Right kidney (tissue), 1 donor: Measurements from ENCODE around the gene HOXA3.

Experiments
- DNase-seq: peaks from one replicate; pipeline ENCODE4 v3.0.0-alpha.2; 2016

Gene HOXA3

DNA sequence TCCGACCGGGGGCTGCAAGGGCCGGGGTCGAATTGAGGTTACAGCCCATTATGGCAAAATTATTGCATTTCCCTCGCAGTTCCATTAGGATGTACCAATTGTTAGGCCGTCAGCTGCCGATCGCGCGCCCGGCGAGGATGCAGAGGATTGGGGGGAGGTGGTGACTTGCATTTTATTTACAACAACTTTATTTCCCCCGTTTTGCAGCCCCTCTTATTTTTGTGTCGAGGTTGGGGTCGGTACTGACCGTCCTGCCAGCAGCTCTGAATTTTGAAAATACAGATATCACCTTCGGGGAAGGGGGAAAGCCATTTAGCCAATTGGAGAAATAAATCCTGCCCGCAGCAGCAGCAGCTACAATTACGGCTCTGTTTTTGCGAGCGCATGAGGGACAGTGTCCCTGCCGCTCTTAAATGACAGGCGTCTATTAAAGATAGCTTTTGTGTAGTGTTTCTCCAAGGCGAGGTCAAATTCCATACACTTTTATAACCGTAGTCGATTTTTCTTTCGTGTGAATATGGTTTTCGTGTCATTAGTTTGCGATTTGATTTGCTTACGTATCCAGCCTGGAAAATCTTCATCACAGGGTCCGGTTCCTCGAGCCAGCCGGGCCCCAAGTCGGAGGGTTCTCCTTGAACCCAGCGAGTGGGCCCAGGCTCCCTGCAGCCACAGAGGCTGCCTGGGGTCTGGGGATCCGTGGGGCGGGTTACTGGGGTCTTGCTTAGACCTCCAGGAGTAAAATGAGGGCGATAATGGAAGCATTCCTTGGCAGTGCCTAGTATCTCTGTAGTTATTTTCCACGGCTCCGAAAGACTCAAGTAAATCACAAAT is 8.2 kb downstream of the HOXA3 start:
- DNase-seq, result no peak

DNA sequence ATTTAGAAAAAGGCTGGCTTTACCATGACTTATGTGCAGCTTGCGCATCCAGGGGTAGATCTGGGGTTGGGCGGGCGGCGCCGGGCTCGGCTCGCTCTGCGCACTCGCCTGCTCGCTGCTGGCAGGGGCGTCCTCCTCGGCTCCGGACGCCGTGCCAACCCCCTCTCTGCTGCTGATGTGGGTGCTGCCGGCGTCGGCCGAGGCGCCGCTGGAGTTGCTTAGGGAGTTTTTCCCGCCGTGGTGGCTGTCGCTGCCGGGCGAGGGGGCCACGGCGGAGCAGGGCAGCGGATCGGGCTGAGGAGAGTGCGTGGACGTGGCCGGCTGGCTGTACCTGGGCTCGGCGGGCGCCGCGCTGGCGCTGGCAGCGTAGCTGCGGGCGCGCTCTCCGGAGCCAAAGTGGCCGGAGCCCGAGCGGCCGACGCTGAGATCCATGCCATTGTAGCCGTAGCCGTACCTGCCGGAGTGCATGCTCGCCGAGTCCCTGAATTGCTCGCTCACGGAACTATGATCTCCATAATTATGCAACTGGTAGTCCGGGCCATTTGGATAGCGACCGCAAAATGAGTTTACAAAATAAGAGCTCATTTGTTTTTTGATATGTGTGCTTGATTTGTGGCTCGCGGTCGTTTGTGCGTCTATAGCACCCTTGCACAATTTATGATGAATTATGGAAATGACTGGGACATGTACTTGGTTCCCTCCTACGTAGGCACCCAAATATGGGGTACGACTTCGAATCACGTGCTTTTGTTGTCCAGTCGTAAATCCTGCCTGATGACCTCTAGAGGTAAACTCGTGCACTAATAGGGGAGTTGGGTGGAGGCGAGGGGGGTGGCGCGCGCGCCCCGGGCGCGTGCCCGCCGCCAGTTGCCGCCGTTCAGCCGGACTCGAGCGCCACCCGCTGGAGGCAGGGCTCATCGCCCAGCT is 9.1 kb downstream of the HOXA3 start, which contains the start of gene HOXA5:
Gene HOXA5, minus strand, starts transcription at position 659 of the 927 bp plus-strand sequence. Its CDS starts 74 bp downstream, at position 585.
- DNase-seq, result peak; percentile 90

DNA sequence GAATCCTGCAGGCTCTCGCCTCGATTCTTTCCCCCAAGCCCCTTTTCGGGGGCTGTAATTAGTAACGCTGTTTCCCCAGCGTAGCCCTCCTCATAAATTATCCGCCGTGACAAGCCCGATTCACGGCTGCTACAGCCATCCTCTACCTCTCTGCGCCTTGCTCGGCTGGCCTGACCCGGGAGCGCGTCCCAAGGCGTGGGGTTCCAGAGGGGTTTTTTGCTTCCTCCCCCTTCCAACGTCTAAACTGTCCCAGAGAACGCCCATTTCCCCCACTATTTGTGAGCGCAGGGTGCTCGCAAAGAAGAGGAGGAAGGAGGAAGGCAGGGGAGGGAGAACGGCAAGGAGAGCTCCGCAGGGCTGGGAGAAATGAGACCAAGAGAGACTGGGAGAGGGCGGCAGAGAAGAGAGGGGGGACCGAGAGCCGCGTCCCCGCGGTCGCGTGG is 9.8 kb downstream of the HOXA3 start:
- DNase-seq, result peak; percentile 81

DNA sequence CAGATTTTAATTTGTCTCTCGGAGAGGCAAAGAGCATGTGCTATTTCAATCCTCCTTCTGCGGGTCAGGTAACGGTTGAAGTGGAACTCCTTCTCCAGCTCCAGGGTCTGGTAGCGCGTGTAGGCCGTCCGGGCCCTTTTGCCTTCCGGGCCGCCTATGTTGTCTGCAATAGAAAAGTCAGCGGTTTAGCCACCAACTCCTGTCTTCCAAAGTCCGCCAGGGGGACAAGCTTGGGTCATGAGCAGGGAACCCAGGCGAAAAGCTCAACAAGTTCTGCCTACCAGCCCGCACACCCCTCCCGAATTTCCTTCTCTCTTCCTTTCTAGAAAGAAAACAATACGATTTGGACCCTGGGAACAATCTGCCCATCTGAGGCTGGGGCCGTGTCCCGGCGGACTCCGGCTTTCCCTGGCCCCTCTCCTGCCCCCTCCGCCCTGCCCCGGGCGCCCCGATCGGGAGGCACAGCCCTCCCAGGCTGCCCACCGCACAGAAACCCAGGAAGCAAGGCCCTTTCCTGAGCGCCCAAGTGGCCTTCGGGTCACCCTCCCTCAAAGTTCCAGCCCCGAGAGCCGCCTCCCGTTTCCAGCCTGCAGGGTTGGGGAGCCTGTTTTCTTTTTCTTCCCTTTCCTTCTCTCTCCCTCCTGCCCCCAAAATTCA is 10.3 kb downstream of the HOXA3 start:
- peak; percentile 83 for DNase-seq

DNA sequence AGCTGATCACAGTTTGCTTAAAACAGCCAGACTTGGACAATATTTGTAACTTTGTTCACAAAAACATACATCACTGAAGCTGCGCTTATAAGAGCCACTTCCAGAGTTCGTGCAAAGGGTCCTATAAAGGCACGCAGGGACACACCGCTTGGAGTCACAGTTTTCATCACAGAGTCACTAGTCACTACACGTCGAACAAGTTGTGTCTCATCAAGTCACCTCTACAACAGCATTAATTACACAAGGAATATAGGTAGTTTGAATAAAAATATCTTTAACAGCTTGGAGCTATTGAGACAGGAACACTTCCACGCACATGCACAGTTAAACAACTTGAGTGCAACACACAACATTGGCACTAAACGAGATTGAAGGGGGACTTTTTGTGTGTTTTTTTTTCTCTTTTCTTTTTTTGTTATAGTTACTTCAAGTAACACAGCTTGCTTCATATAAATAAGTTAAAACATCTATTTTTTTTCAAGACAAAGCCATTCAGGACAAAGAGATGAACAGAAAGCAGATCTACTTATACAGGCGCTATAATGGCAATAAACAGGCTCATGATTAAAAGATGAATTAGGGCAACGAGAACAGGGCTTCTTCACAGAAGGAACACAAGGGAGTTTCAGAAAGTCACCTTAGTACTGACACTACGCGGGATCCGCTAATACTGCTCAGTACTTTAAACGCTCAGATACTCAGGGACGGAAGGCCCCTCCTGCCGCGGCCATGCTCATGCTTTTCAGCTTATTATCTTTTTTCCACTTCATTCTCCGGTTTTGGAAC is 11.1 kb downstream of the HOXA3 start:
- DNase-seq, result no peak

DNA sequence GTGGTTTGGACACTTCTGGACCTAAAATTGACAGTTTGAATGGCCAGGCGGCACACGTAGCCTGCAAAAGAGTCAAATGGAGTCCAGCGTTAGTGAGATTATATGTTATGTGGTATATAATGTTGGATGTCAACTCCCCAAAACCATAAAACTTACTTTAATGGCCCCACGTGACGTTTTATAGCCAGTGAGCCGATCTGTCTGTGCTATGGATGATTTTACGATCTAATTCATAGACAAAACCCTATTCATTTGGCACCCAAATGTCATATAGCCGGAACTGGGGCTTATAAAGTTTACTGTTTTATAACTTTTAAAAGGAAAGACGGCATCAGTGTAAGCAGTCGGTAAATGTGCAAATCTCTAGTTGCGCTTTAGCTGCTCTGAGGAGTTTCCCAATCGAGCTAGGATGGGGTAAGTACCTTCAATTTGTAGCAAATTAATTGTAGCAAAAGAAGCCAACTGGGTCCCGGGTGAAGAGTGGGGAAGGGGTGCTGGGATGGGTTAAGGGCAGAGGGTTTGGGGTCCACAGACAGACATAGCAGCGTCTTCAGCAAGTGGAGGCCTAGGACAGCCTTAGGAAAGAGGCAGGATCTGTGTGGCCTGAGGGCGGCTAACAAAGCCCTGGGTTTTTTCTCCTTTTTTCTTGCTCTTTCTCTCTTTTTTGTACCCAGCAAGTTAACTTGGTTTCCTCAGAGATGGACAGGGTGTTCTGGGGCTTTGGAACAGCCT is 12.1 kb downstream of the HOXA3 start:
- DNase-seq, result no peak

DNA sequence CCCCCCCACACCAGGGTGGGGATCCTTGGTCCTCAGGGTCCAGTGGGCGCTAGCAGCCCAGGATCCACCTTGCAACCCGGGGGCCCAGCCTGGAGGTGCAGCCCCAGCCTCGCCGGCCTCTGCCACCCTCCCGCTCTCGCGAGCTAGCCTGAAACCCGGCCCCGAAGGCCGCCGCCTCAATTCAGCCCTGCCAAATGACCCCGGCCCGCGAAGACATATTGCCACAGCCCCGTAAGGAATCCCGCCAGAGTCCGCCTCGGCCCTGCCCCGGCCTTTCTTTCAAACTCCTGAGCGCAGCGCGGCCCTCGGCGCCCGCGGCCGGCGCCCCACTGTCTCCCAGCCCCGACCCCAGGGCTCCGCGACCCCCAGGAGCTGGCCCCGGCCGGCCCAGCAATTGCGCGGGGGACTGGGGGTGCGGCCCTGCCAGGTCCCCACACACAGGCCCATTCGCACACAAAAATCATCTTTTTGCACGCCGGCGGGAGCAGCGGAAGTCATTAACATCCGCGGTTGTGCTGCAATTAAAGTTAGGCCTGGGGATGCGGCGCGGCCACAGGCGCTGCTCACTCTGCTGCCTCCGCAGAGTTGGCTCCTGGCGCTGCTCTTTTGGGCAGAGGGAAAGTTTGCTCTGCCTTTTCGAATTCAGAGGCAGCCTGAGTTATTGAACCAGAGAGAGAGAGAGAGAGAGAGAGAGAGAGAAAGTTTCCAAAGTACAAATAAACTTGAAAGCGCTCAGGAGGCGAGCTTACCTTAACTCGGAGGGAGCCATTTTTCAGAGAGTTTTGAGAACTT is 12.9 kb downstream of the HOXA3 start:
- peak; percentile 88 for DNase-seq

DNA sequence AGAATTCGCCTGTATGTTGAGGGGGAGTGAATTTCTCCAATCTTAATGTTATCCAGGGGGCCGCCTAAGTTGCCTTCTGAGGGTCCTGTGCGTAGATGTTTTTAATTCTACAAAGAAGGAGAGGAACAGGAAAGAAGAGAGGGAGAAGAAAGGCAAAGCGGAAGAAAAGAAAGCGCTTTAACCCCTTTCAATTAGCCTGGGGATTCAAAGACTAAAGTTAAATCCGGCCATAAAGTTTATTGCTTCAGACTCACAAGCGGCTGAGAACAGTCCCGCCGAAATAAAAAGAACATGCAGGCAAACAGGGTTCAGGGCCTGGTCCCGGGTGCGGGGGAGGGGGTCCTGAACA is 13.4 kb downstream of the HOXA3 start:
- DNase-seq, result no peak

DNA sequence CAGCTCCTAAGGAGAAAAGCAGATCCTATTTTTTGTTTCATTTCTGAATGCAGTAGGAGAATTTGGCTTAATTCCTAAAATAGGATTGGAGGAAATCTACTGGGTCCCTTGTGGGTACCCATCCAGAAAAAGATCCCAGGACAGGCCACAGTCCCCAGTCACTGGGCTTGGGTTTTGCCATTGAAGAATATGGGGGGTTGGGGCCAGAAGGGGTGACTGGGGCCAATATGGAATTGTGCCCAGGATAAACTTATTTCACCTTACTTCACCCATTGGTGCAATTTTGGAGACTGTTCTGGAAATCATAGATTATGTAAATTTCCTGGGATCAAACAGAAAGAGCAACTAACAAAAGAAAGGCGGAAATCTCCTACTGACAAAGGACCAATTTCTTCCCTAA is 13.9 kb downstream of the HOXA3 start:
- DNase-seq, result no peak

DNA sequence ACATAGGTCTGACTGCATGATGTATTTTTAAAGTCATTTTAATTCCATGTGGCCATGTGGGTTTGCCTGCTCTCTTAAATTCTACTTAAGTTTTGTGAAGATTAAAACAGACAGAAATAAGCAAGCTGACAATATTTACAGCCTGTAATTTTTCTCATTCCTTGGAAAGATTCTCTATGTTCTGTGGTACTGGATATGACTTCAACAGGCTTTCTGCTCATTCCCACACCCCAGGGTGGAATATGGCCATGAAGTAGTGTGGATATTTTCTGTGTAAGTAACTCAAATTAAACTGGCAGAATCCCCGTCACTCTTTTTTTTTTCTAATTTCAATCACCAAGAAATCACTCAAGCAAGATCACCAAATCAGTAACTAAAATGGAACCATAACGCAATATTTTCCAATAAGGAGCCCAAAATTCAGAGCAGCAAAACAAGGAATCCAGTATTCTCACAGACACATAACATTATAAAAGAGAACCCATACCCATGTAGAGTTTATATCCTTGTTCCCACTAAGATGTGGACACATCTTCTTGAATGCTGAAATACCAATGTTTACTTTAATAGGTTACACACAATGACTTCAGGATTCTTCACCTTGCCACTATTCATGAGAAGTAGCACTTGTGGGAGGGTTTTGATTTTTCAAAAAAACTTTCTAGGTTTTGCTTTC is 14.6 kb downstream of the HOXA3 start:
- DNase-seq, result no peak

DNA sequence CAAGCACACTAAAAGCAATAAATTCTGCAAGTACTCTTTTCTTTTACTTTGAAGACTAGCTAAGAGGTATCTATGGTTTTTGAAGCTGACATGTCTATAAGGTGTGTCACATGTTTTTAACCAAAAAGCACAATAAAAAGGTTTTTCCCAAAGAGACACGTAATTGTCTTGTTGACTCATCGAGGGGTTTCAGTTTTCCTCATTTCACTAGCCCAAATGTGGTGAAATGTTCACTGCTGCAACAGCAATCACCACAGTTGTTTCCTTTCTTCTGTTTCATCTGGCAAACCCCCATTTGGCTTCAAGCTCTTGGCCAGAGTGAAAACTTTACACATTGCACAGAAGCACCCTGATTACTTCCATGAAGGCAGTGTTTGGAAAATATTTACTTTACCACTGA is 18.0 kb downstream of the HOXA3 start:
- no peak for DNase-seq

DNA sequence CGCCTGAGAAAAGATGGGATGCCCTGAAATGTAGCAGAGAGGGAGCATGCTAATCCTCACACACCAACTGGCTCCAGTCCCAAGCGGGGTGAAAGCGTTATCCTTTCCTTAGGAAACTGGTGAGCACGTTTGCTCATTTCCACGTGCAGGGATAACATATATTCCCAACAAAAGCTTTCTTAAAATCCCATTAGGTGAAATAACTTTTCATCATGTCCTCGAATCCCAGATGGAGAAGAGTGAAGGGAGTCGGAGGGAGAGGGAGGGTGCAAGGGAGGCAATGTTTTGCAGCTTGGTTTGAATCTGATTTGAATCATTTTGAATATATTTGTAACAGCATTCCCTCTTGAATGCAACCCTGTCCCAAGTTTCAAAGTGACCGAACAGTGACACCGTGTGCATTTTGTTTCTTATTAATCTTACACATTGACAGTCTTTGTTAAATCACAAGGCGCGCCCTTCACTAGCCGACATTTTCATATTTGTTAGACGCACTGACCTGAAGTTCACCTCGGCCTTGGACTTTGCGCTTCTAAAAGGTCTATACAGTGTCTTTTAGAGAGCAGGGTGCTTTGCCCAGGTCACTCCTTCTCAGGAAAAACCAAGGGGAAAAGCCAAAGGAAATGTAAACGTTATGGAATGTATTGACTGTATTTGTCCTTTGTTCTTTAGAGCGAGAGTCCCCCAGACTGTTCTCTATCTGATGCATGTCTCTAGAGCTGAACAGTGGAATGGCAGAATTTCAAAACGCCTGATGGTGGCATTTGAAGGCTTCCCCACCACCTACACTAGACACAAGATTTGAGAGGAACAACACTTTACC is 18.8 kb downstream of the HOXA3 start:
- DNase-seq, result no peak

DNA sequence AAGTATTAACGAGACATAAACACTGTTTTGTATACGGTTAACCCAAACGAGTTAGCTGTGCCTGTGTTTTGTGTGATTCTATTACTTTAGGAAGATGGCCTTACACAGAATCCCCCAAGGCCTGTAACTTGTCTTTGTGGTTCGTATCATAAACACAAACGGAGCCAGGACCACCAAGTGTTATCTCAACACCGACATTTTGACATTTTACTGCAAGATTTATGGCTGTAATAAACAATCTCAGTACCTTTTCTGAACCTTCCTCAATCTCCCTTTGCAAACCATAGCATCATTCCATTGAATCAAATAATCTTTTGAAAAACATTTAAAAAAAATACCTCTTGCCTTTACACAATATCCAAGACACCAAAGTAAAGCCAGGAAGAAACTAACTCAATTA is 19.4 kb downstream of the HOXA3 start:
- no peak for DNase-seq

DNA sequence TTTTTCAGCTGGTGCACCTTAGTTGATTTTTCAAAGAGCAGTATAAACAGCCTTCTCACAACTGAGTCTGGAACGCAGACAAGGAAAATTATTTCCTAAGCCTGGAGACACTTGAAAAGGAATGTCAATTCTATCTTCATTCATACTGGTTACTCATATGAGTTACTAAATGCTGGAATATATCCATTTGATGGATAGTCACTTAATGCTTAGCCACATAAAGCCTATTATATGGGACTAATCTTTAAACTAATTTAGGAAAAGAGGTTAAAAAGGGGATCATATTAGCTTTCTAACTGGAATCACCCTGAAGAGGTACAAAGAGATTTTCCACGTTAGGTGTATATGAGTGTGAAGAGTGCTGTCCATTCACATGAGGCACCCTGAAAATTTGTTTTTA is 20.2 kb downstream of the HOXA3 start:
- DNase-seq, result no peak

DNA sequence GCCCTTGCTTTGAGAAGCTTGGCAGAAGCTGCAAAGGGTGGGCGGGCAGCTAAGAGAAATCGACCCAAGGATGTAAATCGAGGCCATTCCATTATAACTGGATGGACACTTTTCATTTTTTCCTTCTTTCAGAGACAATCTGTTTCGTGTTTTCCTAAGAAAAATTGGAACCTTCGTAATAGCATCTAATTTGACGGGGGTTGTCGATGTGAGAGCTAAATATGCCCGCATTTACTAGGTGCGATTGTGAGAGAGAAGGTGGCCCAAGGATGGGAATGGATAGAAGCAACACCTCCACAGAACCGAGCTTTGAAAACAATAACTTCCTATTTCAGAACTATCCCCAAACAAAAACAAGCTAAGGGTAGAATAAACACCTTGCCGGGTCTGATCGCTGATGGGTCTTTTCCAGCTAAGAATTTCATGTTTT is 21.0 kb downstream of the HOXA3 start:
- no peak for DNase-seq

DNA sequence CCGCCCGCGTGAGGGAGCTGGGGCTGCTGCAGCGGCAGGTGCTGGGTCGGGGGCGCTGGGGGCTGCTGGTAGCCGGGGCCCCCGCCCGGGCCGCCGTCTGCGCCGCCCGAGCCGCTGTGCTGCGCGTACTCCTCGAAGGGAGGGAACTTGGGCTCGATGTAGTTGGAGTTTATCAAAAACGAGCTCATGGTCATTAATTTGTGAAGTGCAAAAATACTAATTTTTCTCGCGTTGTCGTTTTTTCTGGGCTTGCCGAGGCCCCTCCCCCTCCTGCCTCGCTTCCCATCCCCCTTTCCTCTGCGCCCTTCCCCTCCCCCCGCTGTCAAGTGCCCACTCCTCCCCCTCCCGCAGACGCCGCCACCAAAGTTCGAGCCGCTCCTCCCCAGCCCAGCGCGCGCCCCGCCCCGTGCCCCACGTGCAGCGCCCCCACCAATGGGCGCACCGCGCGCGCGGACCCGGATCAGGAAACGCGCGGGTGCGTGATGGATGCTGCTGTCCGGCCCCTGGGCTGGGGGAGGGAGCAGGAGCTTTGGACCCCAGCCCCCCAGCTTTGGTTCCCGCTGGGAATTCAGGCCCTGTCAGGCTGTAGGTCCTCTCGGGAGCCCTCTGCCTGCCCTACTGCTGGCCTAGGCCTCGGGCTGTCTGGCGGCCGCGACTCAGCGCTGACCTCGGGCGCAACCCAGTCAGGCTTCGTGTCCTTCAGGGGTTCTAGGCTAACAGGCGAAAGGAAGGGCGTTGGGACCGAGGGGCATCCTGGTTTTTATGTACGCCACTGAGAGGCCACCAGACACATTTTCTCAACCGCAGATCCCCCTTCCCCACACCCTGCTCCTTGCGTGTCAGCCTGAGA is 21.6 kb downstream of the HOXA3 start, which contains the start of gene HOXA4:
Gene HOXA4, minus strand, starts transcription at position 218 of the 850 bp plus-strand sequence. Its CDS starts 24 bp downstream, at position 194.
- peak; percentile 92 for DNase-seq

DNA sequence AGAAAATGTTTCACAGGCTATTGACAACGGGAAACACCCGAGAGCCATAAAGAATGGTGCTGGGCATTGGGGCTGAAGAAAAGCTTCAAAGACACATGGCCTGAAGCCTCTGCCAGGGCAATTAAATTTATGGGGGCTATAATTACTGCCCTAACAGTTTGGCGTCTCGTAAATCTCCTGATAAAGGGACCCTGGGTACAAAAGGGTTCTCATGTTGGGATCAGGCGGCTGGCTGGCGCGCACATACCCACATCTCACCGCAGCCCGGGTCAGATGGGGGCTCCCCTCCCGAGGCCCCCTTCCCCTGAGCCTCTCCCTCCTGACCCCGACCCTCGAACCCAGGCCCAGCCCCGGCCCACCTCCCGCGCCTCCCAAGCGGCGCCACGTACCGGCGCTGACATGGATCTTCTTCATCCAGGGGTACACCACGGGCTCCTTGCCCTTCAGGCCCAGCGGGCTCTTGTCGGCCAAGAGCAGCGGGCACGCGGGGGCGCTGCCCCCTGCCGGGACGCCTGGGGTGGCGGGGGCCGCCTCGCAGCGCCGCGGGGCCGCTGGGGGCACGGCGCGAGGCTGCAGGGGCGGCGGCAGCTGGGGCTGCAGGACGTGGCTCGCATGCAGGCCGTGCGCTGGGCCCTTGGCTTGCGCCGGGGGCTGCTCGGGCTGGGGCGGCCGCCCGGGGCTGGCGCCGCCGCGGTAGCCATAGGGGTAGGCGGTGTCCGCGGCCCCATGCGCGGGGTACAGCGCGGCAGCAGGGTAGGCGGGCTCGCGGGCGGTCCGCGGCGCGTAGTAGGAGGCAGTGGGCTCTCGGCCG is 22.4 kb downstream of the HOXA3 start:
- no peak for DNase-seq
